ENCODE results near the gene DYDC2. TPM values are rescaled to one million over a fixed set of nuclear protein-coding genes. Genes with fewer than 3 reads are reported as not detected.
"Not testable (repeated sequence)": the region's sequence is repeated elsewhere in the genome, so short reads cannot be mapped to it uniquely, and the experiment has no call there.

Gene DYDC2
- total RNA-seq, 1 experiment from 2014 or later, result not detected

DNA sequence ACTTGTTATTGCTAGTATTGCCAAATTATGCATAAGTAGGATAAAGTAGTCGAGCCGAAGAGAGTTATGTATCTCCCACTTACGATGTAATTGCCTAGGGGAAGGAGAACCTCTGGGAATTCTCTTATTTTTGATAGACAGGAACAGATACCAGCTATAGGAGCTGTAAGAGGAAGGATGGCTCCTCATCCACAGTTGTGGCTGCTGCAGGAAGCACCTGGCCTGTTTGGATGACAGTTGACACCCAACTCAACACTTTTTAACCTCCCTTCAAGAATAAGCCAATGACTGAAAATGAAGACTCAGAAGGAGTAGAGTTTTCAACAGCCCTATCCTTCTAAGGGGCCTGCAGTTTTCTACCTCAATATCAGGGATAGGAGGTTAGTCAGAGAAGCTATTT, 6.3 kb upstream of the DYDC2 start:
- Histone ChIP-seq H3K27me3 (no peaks in the 10 kb centered on the region), H3K4me3 (no peak overlapping the region), H3K36me3 (no peaks in the 10 kb centered on the region), H3K9me3 (replicated peaks) (no peaks in the 10 kb centered on the region), H3K27ac (no peak overlapping the region), H3K4me1 (peaks cover 14% of the 10 kb centered on the region)
- DNase-seq, result peak; percentile 32 to 76

DNA sequence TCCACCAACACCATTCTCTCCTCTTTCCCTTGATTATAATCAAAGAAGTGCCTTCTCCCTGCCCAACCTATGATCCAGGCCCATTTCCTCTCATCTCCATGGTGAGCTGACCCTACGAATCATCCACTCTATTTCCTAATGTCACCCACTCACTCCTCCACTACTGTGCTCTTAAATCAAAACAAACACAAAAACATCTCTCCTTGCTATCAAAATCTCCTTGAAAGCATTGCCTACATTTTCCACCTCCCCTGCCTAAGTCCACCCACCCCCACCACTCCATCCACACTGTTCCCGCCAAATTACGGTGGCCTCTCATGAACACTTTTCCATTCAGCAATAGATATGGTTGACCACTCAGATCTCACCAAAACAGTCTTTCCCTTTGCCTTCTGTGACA, 5.4 kb upstream of the DYDC2 start:
- H3K4me3 ChIP-seq, result no peak overlapping the region
- no peaks in the 10 kb centered on the region for H3K36me3 ChIP-seq
- H3K27me3 ChIP-seq, result no peaks in the 10 kb centered on the region
- H3K4me1 ChIP-seq, result peaks cover 14% of the 10 kb centered on the region
- DNase-seq, result no peak
- H3K9me3 ChIP-seq (replicated peaks), result no peaks in the 10 kb centered on the region
- no peak overlapping the region for H3K27ac ChIP-seq

GRCh38 chr10:80356989-80357850, 639 bp downstream of the DYDC2 start:
- H3K9me3 ChIP-seq (replicated peaks), result no peaks in the 10 kb centered on the region
- H3K4me1 ChIP-seq, result 0 out of 2 replicates have a peak, but pooled peaks cover 3% of the 10 kb centered on the region
- DNase-seq, result no peak
- no peak overlapping the region for H3K4me3 ChIP-seq
- H3K36me3 ChIP-seq, result no peaks in the 10 kb centered on the region
- no peaks in the 10 kb centered on the region for H3K27me3 ChIP-seq
- H3K27ac ChIP-seq, result no peak overlapping the region

DNA sequence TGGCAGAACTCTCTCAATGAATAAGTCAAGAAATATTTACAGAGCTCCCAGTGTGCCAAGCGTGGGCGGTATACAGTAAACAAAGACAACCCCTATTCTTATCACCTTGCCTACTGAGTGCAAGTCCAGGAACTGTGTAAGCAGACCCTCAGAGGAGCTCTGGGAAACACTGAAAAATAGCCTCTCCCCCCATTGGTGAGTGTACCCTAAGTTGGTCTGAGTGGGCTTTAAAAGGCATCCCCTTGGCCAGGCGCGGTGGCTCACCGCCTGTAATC, 1.2 kb downstream of the DYDC2 start:
- Histone ChIP-seq H3K27ac (no peak overlapping the region), H3K27me3 (no peaks in the 10 kb centered on the region), H3K4me1 (0 out of 2 replicates have a peak, but pooled peaks cover 3% of the 10 kb centered on the region), H3K36me3 (no peaks in the 10 kb centered on the region), H3K9me3 (replicated peaks) (no peaks in the 10 kb centered on the region), H3K4me3 (no peak overlapping the region)
- no peak for DNase-seq

- H3K36me3 ChIP-seq; H3K9me3 ChIP-seq (replicated peaks); H3K4me3 ChIP-seq; H3K27me3 ChIP-seq; H3K27ac ChIP-seq; H3K4me1 ChIP-seq: not testable (repeated sequence)
- DNase-seq, result peak; percentile 32 to 66
These were observed 2.3 kb downstream of the DYDC2 start for GRCh38 chr10:80358925-80359324.

GRCh38 chr10:80359644-80360043, 3.1 kb downstream of the DYDC2 start:
- Histone ChIP-seq H3K4me1 (0 out of 2 replicates have a peak, but pooled peaks cover 3% of the 10 kb centered on the region), H3K27ac (no peak overlapping the region), H3K9me3 (replicated peaks) (no peaks in the 10 kb centered on the region), H3K27me3 (no peaks in the 10 kb centered on the region), H3K36me3 (no peaks in the 10 kb centered on the region), H3K4me3 (no peak overlapping the region)
- no peak for DNase-seq

DNA sequence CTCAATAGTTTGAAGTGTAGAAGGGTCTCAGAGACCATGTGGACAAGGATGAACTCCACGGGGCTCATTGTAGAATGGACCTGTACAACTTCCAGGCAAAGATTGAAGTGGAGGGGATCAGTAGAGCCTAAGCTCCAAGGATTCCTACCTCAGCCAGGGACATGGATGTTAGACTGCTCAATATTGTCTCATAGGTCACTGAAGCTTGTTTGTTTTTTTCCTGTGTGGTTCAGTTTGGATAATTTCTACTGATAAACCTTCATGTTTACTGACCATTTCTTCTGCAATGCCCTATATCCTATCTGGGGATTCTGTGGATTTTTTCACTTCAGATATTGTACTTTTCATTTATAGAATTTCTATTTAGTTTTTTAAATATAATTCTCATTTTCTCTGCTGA, 8.9 kb downstream of the DYDC2 start:
- Histone ChIP-seq H3K27me3 (no peaks in the 10 kb centered on the region), H3K9me3 (replicated peaks) (peaks cover 14% of the 10 kb centered on the region; the same call in 1 of the 2 replicates), H3K4me3 (no peak overlapping the region), H3K36me3 (no peaks in the 10 kb centered on the region), H3K27ac (no peak overlapping the region), H3K4me1 (no peaks in the 10 kb centered on the region)
- DNase-seq, result no peak

DNA sequence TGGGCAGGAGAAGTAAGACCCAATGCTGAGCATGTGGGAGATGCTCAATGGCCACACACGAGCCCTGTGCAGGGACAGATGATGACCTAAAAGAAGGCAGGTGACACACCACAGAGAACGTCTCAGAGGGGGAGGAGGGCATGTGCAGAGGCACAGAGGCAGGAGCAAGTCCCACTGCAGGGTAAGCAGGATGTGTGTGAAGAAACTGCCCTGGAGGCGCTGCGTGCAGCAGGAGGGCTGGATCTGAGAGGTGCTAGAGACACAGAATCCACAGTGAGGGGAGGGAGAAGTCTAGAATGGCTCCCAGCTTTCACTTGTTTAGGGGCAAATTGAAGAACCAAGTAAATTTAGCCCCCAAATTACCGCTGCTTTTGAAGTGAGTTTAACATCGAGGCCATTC, 14.9 kb downstream of the DYDC2 start:
- Histone ChIP-seq H3K27ac (no peak overlapping the region), H3K36me3 (no peaks in the 10 kb centered on the region), H3K4me1 (peaks cover 15% of the 10 kb centered on the region), H3K4me3 (no peak overlapping the region), H3K27me3 (no peaks in the 10 kb centered on the region), H3K9me3 (replicated peaks) (peaks cover 14% of the 10 kb centered on the region; the same call in 1 of the 2 replicates)
- DNase-seq, result no peak

GRCh38 chr10:80372675-80373074, 16.1 kb downstream of the DYDC2 start:
- peaks cover 15% of the 10 kb centered on the region for H3K4me1 ChIP-seq
- H3K9me3 ChIP-seq (replicated peaks), result peaks cover 6% of the 10 kb centered on the region; the same call in 1 of the 2 replicates
- no peak overlapping the region for H3K4me3 ChIP-seq
- H3K27me3 ChIP-seq, result no peaks in the 10 kb centered on the region
- peak in 1 of 2 experiments; percentile 25 for DNase-seq
- no peaks in the 10 kb centered on the region for H3K36me3 ChIP-seq
- H3K27ac ChIP-seq, result no peak overlapping the region

DNA sequence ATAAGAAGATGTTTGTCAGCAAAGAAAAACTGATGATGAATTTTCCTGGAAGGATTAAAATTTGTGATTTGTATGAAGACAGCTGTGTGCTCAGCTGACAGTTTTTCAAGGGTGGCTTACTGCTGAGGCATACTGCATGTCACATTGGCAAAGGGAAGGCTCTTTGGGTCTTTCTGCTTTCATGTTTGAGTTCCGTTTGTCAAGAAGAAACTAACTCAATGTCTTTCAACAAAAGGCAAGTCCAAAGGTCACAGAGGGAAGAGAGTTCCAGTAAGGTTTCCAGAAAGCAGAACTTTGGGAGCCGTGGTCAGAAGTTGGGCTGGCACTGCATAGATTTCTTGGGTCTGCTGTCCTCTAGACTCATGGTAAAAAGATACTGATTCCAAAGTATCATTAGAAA, 16.9 kb downstream of the DYDC2 start:
- peak in 1 of 2 experiments; percentile 53 for DNase-seq
- no peaks in the 10 kb centered on the region for H3K36me3 ChIP-seq
- H3K4me3 ChIP-seq, result no peak overlapping the region

DNA sequence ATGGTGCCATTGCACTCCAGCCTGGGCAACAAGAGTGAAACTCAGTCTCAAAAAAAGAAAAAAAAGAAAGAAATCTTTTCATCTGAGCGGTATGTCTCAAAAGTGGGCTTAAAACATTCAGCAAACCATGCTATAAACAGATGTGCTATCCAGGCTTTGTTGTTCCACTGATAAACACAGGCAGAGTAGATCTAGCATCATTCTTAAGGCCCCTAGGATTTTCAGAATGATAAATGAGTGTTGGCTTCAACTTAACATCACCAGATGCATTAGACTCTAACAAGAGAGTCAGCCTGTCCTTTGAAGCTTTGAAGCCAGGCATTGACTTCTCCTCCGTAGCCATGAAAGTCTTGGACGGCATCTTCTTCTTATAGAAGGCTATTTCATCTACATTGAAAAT, 23.1 kb downstream of the DYDC2 start:
- DNase-seq, result no peak
- Histone ChIP-seq H3K9me3 (replicated peaks) (no peaks in the 10 kb centered on the region), H3K27me3 (no peaks in the 10 kb centered on the region)

More for the DNA sequence above, 16.9 kb downstream of the DYDC2 start:
- Histone ChIP-seq H3K27ac (no peak overlapping the region), H3K9me3 (replicated peaks) (0 out of 2 replicates have a peak, but pooled peaks cover 2% of the 10 kb centered on the region), H3K27me3 (no peaks in the 10 kb centered on the region), H3K4me1 (peaks cover 18% of the 10 kb centered on the region)

DNA sequence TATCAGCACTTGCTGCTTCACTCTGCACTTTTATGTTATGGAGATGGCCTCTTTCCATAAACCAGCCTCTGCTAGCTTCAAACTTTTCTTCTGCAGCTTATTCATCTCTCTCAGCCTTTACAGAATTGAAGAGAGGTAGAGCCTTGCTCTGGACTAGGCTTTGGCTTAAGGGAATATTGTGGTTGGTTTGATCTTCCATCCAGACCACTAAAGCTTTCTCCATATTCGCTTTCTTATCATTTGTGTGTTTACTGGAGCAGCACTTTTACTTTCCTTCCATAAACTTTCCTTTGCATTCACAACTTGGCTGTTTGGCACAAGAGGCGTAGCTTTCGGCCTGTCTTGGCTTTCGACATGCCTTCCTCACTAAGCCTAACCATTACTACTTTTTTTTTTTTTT, 23.6 kb downstream of the DYDC2 start:
- no peaks in the 10 kb centered on the region for H3K27me3 ChIP-seq
- H3K4me3 ChIP-seq, result no peak overlapping the region
- no peak for DNase-seq
- H3K4me1 ChIP-seq, result peaks cover 6% of the 10 kb centered on the region; the same call in 1 of the 2 replicates
- H3K36me3 ChIP-seq, result no peaks in the 10 kb centered on the region
- H3K9me3 ChIP-seq (replicated peaks), result no peaks in the 10 kb centered on the region
- H3K27ac ChIP-seq, result no peak overlapping the region

More for the DNA sequence above, 23.1 kb downstream of the DYDC2 start:
- Histone ChIP-seq H3K36me3 (no peaks in the 10 kb centered on the region), H3K4me3 (no peak overlapping the region), H3K4me1 (peaks cover 6% of the 10 kb centered on the region; the same call in 1 of the 2 replicates), H3K27ac (no peak overlapping the region)

- no peak overlapping the region for H3K4me3 ChIP-seq
- H3K36me3 ChIP-seq, result no peaks in the 10 kb centered on the region
- H3K27ac ChIP-seq, result no peak overlapping the region
- peaks cover 6% of the 10 kb centered on the region; the same call in 1 of the 2 replicates for H3K4me1 ChIP-seq
- no peaks in the 10 kb centered on the region for H3K9me3 ChIP-seq (replicated peaks)
- DNase-seq, result peak; percentile 25 to 64
- H3K27me3 ChIP-seq, result no peaks in the 10 kb centered on the region
These were observed 26.4 kb downstream of the DYDC2 start for GRCh38 chr10:80382989-80383388.

DNA sequence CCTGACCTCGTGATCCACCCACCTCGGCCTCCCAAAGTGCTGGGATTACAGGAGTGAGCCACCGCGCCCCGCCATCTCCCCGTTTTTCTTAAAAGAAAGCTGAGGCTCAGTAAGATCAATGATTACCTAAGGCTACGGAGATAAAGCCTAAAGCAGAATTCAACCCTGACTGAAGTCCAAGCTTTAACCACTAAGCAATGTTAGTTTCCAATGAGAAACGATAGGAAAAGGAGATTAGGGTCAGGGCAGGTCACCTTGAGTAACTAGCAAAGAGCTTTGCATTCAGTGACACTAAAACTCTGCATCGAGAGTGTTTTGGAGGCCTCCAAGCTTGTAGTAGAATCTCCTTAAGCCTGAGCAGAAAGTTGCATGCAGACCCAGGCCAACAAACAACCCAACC, 34.2 kb downstream of the DYDC2 start:
- Histone ChIP-seq H3K27me3 (no peaks in the 10 kb centered on the region), H3K4me3 (no peak overlapping the region), H3K4me1 (no peaks in the 10 kb centered on the region), H3K36me3 (no peaks in the 10 kb centered on the region), H3K9me3 (replicated peaks) (no peaks in the 10 kb centered on the region), H3K27ac (no peak overlapping the region)
- DNase-seq, result no peak

DNA sequence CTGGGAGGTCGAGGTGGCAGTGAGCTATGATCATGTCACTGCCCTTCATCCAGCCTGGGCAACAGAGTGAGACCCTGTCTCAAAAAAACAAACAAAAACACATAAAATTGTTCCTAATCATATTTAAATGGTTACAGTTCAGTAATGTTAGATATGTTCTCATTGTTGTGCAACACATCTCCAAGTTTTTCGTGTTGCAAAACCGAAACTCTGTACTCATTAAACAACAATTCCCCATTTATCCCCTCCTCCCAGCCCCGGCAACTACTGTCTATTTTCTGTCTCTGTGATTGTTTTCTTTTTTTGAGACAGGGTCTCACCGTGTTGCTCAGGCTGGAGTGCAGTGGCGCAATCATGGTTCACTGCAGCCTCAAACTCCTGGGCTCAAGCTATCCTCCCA, 35.7 kb downstream of the DYDC2 start:
- H3K9me3 ChIP-seq (replicated peaks), result no peaks in the 10 kb centered on the region
- no peak for DNase-seq
- H3K4me1 ChIP-seq, result no peaks in the 10 kb centered on the region
- H3K4me3 ChIP-seq, result no peak overlapping the region
- H3K27me3 ChIP-seq, result no peaks in the 10 kb centered on the region
- no peak overlapping the region for H3K27ac ChIP-seq
- H3K36me3 ChIP-seq, result no peaks in the 10 kb centered on the region

Data from SJCRH30 (cell line).